ENCODE results near the gene KIF21B.

DNA sequence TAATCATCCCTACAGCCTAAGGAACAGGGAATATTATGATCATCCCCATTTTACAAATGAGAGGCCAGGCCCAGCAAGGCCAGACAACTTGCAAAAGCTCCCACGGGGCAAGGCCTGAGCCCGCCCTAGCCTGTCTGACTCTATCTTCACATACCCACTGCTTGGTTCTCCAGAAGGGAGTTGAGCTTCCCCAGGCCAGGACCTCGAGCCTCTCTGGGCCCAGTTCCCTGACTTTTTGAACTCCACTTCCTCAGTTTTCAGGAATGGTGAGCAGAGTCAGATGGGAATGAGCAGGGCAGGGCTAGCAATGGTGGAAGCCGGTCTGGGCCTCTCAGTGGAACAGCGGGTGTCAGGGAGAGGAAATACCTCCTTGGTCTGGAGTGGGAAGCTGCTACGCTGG lies 49.4 kb upstream of the KIF21B start:
- TF ChIP-seq POLR2AphosphoS5 (IDR thresholded peaks at IDR 0.05; ENCODE audit: low read depth, low read length): no peak
- TF ChIP-seq POLR2A (IDR thresholded peaks at IDR 0.05; ENCODE audit: low read depth, low read length): no peak
